Lung (tissue), 16 donors: ENCODE measurements around the gene EIF4A3. TPM values are rescaled to one million over a fixed set of nuclear protein-coding genes. Genes with fewer than 3 reads are reported as not detected.

Experiments used
- ATAC-seq: fragments of 200-7000 bp; cut with Tn5 transposase; one replicate; pipeline ENCODE4 v1.9.1; 2020; ENCODE audit warnings: moderate number of reproducible peaks; ENCODE audit not compliant: insufficient read depth, low FRiP score
- DNase-seq, 3 donors: peaks; one replicate each; pipeline ENCODE4 v3.0.0-alpha.2; 2013 to 2017
- H3K27ac ChIP-seq, 2 donors: one replicate each; pipeline ENCODE4 v1.5.1; 2013; ENCODE audit warnings: mild to moderate bottlenecking in 2 of 2, moderate library complexity in 2 of 2, control low read depth in 1 of 2, inconsistent platforms in 1 of 2, low read depth in 1 of 2, low read length in 1 of 2
- H3K27me3 ChIP-seq, 3 donors: one replicate each; pipeline ENCODE4 v1.5.1; 2013; ENCODE audit warnings: low read length in 2 of 3; ENCODE audit not compliant: control insufficient read depth in 3 of 3, insufficient read depth in 3 of 3
- H3K36me3 ChIP-seq, 4 donors: one replicate each; pipeline ENCODE4 v1.5.1; 2013; ENCODE audit warnings: low read length in 4 of 4, mild to moderate bottlenecking in 1 of 4, moderate library complexity in 1 of 4; ENCODE audit not compliant: control insufficient read depth in 4 of 4, insufficient read depth in 4 of 4
- H3K4me1 ChIP-seq, 5 donors: one replicate each; pipeline ENCODE4 v1.5.1; 2013; ENCODE audit warnings: low read length in 5 of 5, mild to moderate bottlenecking in 2 of 5, moderate library complexity in 1 of 5; ENCODE audit not compliant: control insufficient read depth in 5 of 5, insufficient read depth in 5 of 5
- H3K4me3 ChIP-seq: one replicate; pipeline ENCODE4 v1.5.1; 2013; ENCODE audit warnings: mild to moderate bottlenecking, control low read depth, moderate library complexity
- H3K9ac ChIP-seq, 2 donors: one replicate each; pipeline ENCODE4 v1.5.1; 2013; ENCODE audit warnings: low read length in 2 of 2, control low read depth in 1 of 2; ENCODE audit not compliant: insufficient read depth in 1 of 2
- H3K9me3 ChIP-seq, 4 donors: one replicate each; pipeline ENCODE4 v1.5.1; 2013; ENCODE audit warnings: low read length in 3 of 4, mild to moderate bottlenecking in 1 of 4, moderate library complexity in 1 of 4; ENCODE audit not compliant: control insufficient read depth in 4 of 4, insufficient read depth in 3 of 4
- WGBS, 2 donors: extraction: QIAGEN DNeasy Blood & Tissue Kit; methylation state at CpG; one replicate each; pipeline ENCODE4 v1.1.7; 2013; 5-methylcytosine and 5-hydroxymethylcytosine counted together
- long read RNA-seq, 5 donors: transcript quantifications; one replicate each; lab custom pipeline, GENCODE V29; 2026
- polyA plus RNA-seq, 2 donors: library from polyadenylated mRNA; stranded (reverse); fragments of 200-250 nt; gene quantifications; one replicate each; pipeline ENCODE4 v1.2.1, GENCODE V29; 2013
- total RNA-seq, 2 donors: library from RNA; depleted of rRNA in 1 of 2; stranded (reverse); fragments of >200 nt in 1 of 2; gene quantifications; one replicate each; pipeline ENCODE4 v1.2.1, GENCODE V29; 2014 to 2021
- TF ChIP-seq, protein P1 (sequence below): IDR thresholded peaks from 2 replicates; pipeline ENCODE4 v1.5.1; 2012; ENCODE audit warnings: mild to moderate bottlenecking; ENCODE audit errors: control extremely low read depth, extremely low read depth
- donor health status: control.
- donor health status: control.
- donor health status: Bipolar disorder and iron deficiency.
- donor health status: healthy.
- donor health status: DM: yes; HTN: yes; CAD: no.

Gene EIF4A3
- 10 to 100 TPM; 57.7 to 67.1 TPM for total RNA-seq
- 100 to 1,000 TPM in 1 of 2 donors, 10 to 100 TPM in 1; 37.4 to 112 TPM for polyA plus RNA-seq
- long read RNA-seq, donor 1, transcript EIF4A3-201 (12 exons, 1,734 nt): major isoform, 30 of 38 reads
- long read RNA-seq, donor 1, partial matches to known transcripts: 5 of 38 reads
- long read RNA-seq, donor 1, other reads (novel, unspliced or antisense): 0 of 38 reads
- long read RNA-seq, donor 2, transcript EIF4A3-201 (12 exons, 1,734 nt): major isoform, 11 of 11 reads
- long read RNA-seq, donor 2, partial matches to known transcripts: 0 of 11 reads
- long read RNA-seq, donor 2, other reads (novel, unspliced or antisense): 0 of 11 reads
- long read RNA-seq, donor 3, transcript EIF4A3-201 (12 exons, 1,734 nt): major isoform, 26 of 27 reads
- long read RNA-seq, donor 3, partial matches to known transcripts: 0 of 27 reads
- long read RNA-seq, donor 3, other reads (novel, unspliced or antisense): 0 of 27 reads
- long read RNA-seq, donor 4, transcript EIF4A3-201 (12 exons, 1,734 nt): major isoform, 7 of 12 reads
- long read RNA-seq, donor 4, partial matches to known transcripts: 0 of 12 reads
- long read RNA-seq, donor 4, other reads (novel, unspliced or antisense): 0 of 12 reads
- long read RNA-seq, donor 5, transcript EIF4A3-201 (12 exons, 1,734 nt): major isoform, 42 of 46 reads
- long read RNA-seq, donor 5, partial matches to known transcripts: 0 of 46 reads
- long read RNA-seq, donor 5, other reads (novel, unspliced or antisense): 0 of 46 reads

DNA sequence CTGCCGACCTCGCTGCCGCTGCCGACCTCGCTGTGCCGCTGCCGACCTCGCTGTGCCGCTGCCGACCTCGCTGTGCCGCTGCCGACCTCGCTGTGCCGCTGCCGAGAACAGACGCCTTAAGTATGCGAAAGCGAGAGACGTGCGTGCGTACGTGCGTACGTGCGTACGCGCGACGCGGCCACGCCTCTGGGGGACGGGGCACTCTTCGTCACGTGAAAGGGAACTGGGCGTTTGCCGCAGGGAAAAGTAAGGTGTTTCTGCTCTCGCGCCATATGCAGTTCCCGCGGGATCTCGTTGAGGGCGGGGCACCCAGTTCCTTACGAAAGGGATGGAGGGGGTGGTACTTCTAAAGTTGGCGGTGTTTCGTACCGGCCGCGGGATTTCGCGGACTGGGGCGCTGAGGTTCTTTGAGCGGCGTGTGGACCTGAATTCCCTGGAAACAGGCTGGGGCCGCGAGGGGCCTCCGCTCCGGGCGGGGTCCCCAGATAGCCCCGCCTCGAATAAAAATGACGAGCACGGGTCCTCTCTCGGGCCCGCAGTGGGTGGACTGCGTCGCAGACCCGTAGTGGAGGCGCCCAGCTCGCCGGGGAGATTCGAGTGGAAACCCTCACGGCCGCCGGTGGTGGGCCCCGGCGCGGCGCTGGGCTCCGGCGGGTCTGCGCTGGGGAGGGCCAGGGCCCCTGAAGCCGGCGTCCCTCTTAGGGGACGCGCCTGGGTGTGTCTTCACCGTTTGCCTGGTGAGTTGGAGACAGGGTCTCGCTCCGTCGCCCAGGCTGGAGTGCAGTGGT is at the start of gene EIF4A3:
Gene EIF4A3, minus strand, starts transcription at position 94 of the 788 bp plus-strand sequence. CDS start 167 bp downstream, outside the sequence.
- Histone ChIP-seq H3K27me3 (no peaks in the 10 kb centered on the region), H3K36me3 (peaks cover 0 to 12% (median 10%) of the 10 kb centered on the region in 4 donors), H3K9ac (peak within 1 kb of the TSS; percentile 72 to 87), H3K27ac (peak within 1 kb of the TSS; percentile 90 to 98), H3K4me1 (peaks cover 4 to 21% (median 16%) of the 10 kb centered on the region in 5 donors), H3K9me3 (peaks cover 0 to under 1% (median 0%) of the 10 kb centered on the region in 4 donors), H3K4me3 (peak within 1 kb of the TSS; percentile 95)
- DNase-seq: peak; percentile 98 to 100 (median 99)
- peak; percentile 94 for ATAC-seq
- 0% methylated on average over 79 to 90 of the region's 90 CpGs for WGBS, 2 donors
- TF ChIP-seq, protein P1, sequence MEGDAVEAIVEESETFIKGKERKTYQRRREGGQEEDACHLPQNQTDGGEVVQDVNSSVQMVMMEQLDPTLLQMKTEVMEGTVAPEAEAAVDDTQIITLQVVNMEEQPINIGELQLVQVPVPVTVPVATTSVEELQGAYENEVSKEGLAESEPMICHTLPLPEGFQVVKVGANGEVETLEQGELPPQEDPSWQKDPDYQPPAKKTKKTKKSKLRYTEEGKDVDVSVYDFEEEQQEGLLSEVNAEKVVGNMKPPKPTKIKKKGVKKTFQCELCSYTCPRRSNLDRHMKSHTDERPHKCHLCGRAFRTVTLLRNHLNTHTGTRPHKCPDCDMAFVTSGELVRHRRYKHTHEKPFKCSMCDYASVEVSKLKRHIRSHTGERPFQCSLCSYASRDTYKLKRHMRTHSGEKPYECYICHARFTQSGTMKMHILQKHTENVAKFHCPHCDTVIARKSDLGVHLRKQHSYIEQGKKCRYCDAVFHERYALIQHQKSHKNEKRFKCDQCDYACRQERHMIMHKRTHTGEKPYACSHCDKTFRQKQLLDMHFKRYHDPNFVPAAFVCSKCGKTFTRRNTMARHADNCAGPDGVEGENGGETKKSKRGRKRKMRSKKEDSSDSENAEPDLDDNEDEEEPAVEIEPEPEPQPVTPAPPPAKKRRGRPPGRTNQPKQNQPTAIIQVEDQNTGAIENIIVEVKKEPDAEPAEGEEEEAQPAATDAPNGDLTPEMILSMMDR: no peak

DNA sequence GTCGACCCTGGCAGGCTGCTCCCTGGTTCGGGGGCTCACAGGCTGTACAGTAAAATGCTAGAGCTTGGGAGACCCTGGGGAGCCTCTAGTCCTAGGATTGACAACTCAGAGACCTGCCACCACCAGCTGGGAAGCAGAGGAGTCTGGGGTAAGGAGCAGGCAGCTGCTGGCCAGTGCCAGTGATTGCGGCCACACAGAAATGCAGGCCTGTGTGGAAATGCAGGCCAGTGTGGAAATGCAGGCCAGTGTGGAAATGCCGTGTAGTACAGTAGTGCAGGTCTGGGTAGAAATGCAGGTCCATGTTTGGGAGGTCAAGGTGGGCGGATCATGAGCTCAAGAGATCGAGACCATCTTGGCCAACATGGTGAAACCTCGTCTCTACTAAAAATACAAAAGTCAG is 49.7 kb upstream of the EIF4A3 start:
- TF ChIP-seq, protein P1: no peak
- Histone ChIP-seq H3K27ac (no peak overlapping the region), H3K36me3 (no peaks in the 10 kb centered on the region), H3K9ac (no peak overlapping the region), H3K9me3 (no peaks in the 10 kb centered on the region), H3K4me1 (peaks cover 0 to 8% (median 2%) of the 10 kb centered on the region in 5 donors), H3K27me3 (no peaks in the 10 kb centered on the region), H3K4me3 (no peak overlapping the region)
- ATAC-seq: no peak
- DNase-seq: no peak
- 89 to 90% methylated on average over 7 of the region's 7 CpGs for WGBS, 2 donors

DNA sequence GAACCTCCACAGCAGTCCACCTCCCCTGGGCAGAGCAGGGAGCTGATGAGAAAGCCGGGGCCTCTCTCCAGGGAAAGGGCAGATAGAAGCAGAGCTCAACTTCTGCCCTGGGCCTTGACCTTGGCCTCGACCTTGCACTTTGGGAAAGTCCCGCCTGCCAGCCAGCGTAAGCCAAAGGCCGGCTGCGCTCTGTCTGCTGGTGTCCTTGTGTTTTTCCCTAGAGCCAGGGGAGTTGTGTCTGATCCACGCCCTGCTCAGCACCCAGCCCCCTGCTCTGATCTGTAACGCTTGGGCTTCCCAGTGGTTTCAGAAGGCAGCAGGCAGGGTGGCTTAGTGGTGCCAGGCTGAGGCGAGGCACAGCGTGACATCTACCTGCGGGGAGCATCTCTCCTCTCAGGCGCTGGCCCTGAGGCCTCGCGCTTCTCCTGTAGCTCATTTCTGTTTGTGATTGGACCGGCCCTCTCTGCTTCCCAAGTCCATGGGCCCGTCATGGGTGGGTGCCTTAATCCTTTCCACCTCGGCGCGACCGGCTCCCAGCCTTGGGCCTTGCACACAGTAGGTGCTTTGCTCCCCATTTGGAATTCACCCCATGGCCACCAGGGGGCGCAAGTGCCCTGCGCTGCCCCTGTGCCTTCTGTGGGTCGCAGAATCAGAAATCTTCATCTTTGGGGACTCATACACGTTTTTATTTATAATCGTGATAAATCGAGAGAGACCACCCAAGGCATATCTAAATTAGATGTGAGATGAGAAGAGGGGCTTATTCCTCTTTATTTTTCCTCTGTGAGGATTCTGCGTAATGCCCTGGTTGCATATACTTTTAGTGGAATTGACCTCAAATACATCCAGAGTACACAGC is 49.0 kb upstream of the EIF4A3 start:
- H3K27me3 ChIP-seq: no peaks in the 10 kb centered on the region
- 66% methylated on average over 27 of the region's 27 CpGs for WGBS, 2 donors
- TF ChIP-seq, protein P1: peak; percentile 56
- DNase-seq (peak in 1 of 3 donors; percentile 11), ATAC-seq (no peak)
- H3K4me1 ChIP-seq: peaks cover 0 to 10% (median 4%) of the 10 kb centered on the region in 5 donors
- H3K9ac ChIP-seq: no peak overlapping the region
- no peaks in the 10 kb centered on the region for H3K9me3 ChIP-seq
- H3K36me3 ChIP-seq: no peaks in the 10 kb centered on the region
- H3K4me3 ChIP-seq: no peak overlapping the region
- H3K27ac ChIP-seq: no peak overlapping the region
